Hippocampal formation (tissue), 2 donors: Measurements from ENCODE around the gene CARF.
"Not testable (repeated sequence)": the region's sequence is repeated elsewhere in the genome, so short reads cannot be mapped to it uniquely, and the experiment has no call there.

ENCODE experiments used
- DNase-seq, 2 donors: peaks; one replicate each; lab custom pipeline; 2025; lab: John Stamatoyannopoulos, UW

CARF gene, protein sequence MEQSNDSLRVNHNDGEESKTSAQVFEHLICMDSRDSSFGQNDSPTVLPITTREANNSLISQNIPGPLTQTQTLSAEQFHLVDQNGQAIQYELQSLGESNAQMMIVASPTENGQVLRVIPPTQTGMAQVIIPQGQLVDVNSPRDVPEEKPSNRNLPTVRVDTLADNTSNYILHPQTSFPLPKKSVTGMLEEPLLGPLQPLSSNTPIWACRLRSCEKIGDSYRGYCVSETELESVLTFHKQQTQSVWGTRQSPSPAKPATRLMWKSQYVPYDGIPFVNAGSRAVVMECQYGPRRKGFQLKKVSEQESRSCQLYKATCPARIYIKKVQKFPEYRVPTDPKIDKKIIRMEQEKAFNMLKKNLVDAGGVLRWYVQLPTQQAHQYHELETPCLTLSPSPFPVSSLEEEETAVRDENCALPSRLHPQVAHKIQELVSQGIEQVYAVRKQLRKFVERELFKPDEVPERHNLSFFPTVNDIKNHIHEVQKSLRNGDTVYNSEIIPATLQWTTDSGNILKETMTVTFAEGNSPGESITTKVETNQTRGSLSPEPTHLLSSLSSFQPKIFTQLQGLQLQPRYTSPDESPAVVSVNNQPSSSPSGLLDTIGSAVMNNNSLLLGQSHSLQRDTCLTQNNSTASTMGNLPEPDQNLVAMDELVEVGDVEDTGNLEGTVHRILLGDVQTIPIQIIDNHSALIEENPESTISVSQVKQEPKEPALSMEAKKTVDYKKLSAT

DNA sequence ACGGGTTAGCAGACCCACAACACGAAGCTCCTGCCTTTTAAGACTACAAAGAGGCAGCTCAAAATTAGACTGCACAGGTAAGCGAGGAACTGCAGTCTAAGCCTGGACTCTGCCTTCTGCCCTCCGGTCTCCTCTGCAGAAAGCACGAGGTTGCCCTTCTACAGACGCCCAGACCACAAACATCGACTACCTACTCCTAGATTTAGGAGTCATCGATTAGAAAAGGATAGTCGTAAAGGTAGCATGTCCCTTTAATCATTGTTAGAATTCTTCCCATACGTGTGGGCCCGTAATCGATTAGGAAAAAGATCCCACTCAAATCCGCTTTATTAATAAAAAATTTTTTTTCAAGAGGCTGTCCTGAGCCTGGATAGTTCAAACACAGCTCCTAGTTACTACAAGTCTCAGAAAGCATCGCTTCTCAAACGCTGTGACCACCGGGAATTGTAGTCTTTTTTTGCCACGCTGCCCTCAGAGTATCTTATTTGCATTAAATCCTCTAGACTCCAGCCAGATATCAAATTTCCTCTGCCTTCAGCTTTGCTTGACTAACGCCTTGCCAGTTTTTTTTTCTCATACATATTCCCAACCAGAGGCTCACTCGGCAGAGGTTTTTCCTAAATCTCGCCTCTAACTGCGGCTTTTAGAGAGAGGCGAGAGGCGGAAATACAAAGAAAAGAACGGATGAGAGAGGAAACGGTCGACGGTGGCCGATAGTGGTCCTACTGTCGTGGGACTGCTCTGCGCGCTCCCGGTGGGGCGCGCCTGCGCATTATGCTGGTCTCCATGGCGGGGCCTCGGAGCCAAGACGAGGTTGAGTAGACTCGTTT, at the start of gene CARF, which contains the start of gene WDR12:
CARF (plus strand) TSS at position 764 of the 830 bp plus-strand sequence. CDS start 29,628 bp downstream, outside the sequence.
WDR12 (minus strand) TSS at position 162 of the 830 bp plus-strand sequence. CDS start 197 bp downstream, outside the sequence.
- DNase-seq = peak; percentile 83 to 95

DNA sequence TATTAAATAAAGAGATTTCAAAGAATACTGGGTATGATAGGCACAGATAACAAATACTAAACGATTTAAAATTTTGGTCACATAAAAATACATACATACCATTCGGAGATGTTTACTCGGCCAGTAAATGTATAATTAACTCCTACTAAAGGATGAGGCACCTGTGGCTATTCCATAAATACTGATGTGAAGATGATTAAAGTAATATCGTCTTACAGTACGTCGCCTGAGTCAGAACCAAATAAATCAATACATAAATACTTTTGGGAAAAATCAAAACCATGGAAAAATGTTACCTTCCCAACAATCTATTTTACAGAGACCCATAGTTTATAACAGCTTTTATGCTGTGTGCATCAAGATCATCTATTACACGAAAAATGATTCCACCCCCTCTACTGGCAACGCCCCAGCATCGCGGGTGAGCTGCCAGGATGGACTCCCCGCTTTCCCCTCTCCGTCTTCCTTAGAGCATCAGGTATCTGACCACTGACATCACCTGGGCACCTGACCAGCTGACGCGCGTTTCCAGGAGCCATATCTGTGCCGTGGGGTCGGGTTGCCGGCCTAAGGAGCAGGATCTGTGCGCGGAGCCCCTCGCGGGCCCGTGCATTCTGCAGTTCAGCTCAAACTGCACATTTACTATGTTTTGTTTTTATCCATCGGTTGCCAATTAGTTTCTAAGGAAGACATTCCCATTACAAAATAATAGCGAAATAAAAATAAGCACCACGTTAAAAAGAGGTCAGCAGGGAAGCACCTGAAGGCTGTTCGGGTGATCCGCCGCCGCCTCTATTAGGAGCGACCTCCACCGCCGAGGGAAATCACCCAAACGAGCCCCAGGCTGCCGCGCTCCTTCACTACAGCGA, 41.4 kb upstream of the CARF start:
- peak; percentile 31 to 45 for DNase-seq

DNA sequence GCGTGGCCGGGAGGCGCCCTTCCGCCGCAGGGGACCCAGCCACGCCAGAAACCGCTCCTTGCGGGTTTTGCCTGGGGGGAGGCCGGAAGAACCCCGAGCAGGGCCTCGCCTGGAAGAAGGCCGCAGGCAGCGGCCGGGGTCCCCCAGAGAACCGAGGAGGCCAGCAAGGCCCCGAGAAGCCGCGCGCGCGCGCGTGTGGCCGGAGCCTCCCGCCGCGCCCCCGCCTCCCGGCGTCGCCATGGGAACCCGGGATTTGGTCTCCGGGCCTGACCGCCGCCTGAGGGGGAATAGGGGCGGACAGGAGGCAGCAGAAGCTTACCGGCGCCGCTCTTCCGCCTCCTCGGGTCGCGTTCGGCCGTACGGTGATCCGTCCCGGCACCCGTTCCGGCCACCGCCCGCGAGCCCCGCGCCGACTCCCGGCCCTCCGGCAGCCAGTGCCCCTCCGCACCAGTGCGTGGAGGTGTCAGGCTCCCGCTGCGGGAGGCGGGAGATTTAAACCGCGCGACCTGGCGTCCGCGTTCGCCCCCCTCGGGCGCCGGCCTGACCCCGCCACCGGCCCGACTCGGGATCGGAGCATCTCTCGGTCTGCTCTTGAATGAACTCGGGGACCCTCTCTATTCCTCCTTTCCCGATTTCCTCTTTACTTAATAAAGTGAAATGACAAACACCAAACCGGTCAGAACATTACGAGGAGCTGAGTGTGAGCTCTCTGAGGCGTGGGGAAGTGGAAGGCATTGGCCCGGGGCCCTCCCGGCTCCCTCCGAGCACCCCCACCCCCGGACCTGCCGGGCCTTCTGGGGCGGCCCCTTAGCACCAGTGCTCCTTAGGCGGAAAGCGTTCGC, 40.6 kb upstream of the CARF start, which contains the start of gene ICA1L:
ICA1L (minus strand) TSS at position 467 of the 842 bp plus-strand sequence. CDS start 42,757 bp downstream, outside the sequence.
- peak in 1 of 2 donors; percentile 57 for DNase-seq

DNA sequence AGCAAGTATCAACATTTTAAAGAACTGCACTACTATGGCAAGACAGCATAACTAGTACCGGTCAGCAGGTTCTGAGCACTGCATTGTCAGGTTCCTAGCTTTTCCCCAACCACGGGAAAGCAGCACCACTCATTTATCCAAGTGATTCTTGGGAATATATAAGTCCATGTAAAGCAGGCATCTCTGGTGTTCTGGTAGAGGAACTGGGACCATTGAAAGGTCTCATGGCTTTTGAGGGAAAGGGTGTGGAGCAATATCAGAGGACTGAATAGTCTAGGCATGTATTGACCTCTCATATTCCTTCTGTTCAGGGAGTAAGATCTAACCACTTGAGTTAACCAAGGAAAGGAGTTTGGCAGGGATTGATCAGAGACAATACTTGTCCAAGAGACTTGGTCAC, 34.4 kb upstream of the CARF start:
- DNase-seq = no peak

DNA sequence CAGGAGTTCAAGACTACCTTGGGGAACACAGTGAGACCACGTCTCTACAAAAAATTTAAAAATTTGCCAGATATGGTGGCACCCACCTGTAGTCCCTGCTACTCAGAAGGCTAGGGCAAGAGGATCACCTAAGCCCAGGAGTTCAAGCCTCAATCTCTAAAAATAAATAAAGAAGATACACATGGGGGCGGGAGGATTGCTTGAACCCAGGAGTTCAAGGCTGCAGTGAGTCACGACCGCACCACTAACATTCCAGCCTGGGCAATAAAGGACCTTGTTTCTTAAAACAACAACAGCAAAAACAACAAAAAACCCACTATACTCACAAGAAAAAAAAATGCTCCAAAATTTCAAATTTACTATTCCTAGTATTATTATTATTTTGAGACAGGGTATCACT, 30.5 kb upstream of the CARF start:
- DNase-seq = no peak

DNA sequence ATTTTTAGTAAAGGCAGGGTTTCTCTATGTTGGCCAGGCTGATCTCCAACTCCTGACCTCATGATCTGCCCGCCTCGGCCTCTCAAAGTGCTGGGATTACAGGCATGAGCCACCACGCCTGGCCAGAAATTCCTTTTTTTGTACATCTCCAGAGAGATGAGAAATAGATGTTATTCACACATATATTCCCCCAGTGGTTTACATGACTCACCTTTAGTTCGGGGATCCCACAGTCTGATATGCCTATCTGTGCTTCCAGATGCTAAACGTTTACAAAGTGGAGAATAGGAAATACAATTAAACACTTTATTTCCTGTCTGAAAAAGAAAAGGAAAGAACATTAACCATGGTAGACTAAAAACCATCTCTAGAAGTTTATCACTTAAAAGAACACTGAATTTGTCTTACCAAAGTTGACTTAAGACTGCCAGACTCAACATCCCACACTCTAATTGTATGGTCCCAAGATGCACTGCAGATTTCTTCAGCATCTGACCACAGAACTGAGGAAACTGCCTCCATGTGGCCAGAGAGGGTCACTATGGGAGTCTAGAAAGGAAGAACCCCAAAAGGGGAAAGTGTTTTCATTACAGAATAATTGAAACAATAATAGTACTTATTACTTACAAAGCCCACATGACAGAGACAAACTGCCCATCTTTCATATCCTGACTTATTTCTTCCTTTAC, 27.9 kb upstream of the CARF start:
- no peak for DNase-seq

DNA sequence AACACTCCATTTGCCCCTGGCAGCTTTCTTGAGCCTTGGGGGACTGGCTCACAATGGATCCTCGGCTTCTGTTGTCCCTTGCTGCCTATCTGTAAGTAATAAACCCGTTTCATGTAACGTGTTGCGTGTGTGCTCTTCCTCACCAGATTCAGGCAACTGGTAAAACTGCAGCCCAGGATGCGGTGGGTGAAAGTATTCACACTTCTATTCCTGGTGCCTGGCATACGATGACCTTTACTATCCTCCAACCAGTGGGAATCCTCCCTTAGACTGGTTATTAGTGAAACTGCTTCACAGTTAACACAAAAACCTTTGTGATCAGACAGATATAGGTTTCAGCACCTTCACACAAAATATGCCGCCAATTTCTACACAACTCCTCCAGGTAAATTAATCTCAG, 26.9 kb upstream of the CARF start:
- no peak for DNase-seq

DNA sequence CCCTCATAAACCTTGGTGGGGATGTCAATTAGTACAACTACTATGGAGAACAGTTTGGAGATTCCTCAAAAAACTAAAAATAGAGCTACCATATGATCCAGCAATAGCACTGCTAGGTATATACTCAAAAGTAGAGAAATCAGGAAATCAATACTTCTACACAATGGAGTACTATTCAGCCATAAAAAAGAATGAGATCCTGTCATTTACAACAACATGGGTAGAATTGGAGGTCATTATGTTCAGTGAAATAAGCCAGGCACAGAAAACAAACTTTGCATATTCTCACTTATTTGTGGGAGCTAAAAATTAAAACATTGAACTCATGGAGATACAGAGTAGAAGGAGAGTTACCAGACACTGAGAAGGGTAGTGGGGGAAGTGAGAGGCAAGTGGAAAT, 6.6 kb upstream of the CARF start:
- DNase-seq = not testable (repeated sequence)

DNA sequence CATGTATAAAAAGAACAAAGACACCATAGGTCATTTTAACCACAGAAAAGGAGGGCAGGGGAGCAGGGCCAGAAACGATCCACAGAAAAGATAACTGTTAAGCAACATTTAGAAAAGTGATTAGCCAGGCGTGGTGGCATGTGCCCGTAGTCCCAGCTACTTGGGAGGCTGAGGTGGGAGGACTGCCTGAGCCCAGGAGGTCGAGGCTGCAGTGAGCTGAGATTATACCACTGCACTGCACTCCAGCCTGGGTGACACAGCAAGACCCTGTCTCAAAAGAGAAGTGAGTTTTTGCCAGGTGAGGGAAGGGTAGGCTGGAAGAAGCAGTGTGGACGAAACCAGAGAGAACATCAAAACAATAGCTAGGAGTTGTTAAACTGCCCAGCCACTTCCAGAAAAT, 3.9 kb upstream of the CARF start:
- no peak for DNase-seq

DNA sequence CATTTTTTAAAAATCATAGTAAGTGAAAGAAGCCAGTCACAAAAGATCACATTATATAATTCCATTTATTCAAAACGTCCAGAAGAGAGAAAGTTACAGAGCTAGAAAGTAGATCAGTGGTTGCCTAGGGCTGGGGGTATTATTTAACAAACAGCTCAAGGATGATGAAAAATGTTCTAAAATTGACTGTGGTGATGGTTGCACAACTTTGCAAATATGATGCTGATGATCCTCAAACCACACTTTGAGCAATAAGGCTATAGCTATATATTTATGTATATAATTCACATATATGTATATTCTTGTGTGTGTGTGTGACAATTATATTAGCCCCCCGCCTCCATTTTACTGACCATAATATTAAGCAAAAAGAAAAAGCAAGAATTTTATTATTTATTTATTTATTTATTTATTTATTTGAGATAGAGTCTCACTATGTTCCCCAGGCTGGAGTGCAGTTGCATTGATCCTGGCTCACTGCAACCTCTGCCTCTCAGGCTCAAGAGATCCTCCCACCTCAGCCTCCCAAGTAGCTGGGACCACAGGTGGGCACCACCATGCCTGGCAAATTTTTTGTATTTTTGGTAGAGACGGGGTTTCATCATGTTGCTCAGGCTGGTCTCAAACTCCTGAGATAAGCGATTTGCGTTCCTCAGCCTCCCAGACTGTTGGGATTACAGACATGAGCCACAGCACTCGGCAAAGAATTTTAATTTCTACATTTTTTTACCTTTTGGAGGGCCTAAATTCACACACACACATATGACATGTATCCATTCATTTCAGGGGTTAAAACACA, 2.5 kb upstream of the CARF start:
- no peak for DNase-seq

DNA sequence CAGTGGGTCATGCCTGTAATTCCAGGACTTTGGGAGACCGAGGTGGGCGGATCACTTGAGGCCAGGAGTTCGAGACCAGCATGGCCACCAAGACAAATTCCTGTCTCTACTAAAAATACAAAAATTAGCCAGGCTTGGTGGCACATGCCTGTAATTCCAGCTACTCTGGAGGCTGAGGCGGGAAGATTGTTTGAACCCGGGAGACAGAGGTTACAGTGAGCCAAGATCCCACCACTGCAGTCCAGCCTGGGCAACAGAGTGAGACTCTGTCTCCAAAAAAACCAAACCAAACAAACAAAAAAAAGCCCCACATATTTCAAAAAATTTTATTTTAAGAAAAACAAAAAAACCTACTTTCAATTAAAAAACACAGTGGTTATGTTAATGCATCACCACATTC, 1.8 kb upstream of the CARF start:
- not testable (repeated sequence) for DNase-seq

DNA sequence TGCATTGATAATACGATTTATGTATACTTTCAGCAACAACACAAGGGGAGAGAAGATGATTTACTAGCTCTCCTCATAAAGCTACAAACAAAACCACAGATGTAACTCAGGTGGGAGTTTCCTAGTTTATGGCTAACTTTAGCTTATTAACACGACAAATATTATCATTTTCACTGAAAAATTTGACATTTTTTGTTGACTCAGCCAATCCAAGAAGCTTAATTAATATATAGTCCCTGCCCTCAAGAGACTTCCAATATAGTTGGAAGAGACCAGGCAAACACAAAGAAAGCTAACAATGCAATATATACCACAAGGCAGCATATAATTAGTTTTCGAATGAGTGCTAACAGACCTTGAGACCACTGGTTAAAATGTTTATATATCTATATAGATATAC, 1.4 kb upstream of the CARF start:
- DNase-seq = no peak

DNA sequence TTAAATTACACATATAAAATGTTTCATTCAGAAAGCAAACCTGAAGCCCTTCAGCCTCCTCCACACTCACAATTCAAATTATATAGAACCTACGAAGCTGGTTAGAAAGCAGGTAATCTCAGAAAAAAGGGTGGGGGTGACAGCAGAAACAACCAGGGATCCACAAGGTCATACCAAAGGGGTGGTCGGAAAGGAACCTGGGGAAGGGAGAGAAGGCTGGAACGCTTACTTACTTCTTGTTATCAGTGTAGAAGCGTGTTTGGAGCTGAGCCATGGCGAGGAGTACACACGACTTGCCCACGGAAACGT, 918 bp upstream of the CARF start:
- no peak for DNase-seq

DNA sequence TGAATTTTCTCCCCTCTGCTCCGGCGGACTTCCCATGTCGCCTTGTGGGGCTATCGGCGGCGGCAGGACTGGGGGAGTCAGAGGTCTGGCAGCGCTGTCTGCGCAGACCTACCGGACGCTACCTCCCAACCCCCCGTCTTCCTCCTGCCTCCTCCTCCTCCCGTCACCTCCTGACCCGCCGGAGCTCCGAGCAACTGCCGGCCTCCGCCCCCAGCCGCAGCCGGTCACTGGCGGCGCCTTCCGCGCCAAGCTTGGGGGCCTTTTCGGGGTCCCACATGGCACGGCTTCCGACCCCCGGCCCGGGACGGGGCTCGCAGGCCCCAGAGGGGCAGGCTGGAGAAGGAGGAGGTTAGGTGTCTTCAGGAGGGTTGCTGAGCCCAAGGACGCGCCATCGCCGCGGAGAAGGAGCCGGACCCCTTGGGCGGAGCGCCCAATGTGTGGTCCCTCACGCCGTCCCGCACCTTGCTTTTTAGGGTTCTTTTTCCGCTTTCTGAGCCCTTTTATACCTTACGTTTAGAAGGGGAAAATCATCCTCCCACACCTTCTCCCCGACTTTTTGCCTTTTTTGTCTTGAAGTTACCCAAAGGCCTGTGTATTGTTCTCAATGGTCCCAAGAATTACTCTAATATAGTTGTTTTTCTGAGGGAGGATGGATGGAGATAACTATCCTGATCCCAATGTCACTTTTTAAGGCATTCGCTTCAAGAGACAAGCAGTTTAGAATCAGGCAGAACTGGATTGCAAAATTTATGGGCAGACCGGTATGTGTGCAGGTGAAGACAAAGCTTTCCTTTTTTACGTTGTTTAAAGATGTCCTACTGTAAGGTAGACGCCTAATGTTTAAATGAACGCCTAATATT, 497 bp downstream of the CARF start:
- not testable (repeated sequence) for DNase-seq

DNA sequence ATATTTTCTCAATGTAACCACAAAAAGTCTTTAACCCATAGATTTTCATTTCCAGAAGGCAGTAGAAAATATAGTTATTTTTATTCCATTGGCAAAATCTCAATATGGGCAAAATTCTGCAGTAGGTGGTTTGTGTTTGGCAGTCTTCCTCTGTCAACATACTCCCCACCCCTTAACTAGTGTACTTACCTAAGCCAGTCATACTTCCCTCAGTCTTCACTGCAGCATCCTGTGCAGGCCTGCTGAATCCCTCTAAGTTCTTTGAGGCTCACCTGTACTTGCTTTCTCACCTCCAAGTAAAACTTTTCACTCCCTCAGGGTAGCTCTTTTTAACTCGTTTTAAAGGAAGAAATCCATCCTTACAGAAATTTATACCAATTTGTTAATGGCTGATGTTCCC, 6.8 kb downstream of the CARF start:
- DNase-seq = no peak

DNA sequence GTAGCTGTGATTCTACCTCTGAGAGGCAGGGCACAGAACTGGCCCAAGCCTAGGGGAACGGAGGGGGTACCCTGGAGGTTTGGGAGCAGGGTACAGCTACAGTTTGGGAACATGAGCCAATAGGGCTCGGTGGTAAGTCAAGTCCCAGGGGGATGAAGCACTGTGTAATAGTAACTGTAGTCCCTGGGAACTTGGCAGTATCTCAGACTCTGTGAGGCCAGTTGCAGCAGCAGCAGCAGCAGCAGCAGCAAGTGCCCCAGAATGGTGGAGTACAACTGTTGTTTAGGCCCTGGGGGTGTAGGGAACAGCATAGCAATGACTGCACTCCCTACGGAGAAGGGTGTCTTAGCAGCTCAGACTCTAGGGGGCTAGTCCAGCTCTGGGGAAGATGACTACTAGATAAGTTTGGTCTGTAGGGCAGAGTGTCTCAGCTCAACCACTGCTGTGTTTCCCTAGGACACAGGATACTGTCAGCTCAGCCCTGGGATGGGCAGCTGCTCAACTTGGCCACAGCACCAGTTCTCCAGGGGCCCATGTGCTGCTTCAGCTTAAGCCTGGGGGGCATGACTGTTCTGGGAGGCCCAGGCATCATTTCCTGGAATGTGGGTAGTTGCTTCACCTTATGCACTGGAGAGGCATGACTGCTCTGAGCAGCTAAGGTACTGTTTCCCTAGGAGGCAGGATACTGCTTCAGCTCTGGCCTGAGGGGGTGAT, 20.5 kb downstream of the CARF start:
- DNase-seq = no peak

DNA sequence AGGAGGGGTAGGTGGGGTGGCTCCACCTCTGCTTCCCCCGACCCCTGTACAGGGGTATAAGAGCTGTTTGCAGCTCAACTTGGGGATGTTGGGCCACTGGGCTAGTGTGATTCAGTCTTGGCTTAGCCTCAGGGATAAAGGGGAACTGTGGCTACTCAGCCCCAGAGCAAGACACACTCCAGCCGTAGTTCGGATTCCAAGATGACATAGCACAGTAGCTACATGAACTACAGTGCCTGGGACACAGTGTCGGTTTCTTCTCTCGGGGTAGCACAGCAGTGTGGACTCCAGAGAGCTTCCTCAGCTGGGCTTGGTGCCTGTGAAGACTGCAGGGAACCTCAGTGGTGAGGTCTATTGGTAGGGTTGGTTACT, 21.1 kb downstream of the CARF start:
- no peak for DNase-seq
